Heart left ventricle (tissue), 13 donors: ENCODE measurements around the gene STAG1.

Experiments used
- CTCF ChIP-seq, 12 donors: fragments of 200-600 bp; sonication (generic) in 4 of 12; IDR thresholded peaks; one replicate each; pipeline versions ENCODE4 v1.5.0 to v1.8.0; 2018 to 2022; ENCODE audit warnings: antibody characterized with exemption in 12 of 12, mild to moderate bottlenecking in 5 of 12
- POLR2A ChIP-seq, 2 donors: fragments of 450-650 bp; IDR thresholded peaks; one replicate each; pipeline ENCODE4 v1.6.1; 2017; ENCODE audit warnings: antibody characterized with exemption in 2 of 2, mild to moderate bottlenecking in 2 of 2, moderate library complexity in 2 of 2
- donor health status: ischemic (EF 13 %, LVEDD 7.1; RV severe dilation, severe dysfunction).
- donor health status: DM: no; HTN: yes; CAD: no.
- donor health status: DM: no; HTN: no; CAD: no.
- donor health status: ischemic (EF 25% LVEDD 6.9; RV normal size, moderate dysfunction).
- donor health status: ischemic (EF 25% LVEDD 5.7; RV mildly dilated, moderate dysfunction).
- donor health status: ischemic (EF 35%, LVEDD 5.7; RV mildly dilated, moderate dysfunction).
- donor health status: nonischemic (EF 11% LVEDD 7.7; RV severe dilation, severe dysfunction).
- donor health status: DM: yes; HTN: yes; CAD: no.
- donor health status: PGD.
- donor health status: ischemic (EF 29% LVEDD 5.4; RV normal size, mild dysfunction).
- donor health status: nonischemic (EF 23%, LVEDD 6.1; RV moderate dilation, normal function).

DNA sequence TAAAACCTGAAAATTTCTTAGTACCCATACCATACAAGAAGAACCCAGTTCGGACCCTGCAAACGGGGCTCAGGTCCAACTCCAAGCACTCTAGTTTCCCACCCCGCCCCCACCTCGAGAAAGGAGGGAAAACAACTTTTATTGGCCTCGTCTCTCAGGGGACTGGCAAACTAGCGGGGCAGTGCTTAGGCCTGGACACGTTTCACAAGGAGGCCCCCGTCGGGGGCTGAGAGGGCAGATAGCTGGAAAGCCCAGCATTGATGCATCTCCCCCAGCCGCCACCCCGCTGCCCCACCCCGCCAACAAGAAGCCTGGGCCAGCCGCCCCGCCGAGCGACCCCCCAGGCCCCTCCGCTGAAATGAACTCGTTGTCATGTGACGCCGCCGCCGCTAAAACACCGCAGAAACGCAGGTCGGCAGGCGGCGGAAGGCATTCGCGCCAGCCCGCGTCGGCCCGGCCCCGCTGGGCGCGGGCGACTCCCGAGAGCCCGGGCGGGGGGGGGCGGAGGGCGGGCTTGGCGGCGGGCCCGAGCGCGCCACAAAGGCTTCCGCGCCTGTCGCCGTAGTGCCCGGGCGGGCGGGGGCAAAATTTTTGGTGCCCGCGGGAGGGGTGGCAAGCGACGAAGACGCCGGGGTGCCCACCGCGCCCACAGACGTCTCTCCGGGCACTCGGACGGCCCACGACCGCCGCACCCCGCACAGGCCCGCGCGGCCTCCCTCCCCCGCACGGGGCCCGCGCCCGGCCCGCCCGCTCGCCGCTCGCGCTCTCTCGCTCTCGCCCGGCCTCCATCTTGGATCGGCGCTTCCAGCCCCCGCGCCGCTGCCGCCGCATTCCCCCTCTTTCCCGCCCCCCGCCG lies 634 bp downstream of the STAG1 start:
- TF ChIP-seq CTCF (IDR thresholded peaks at IDR 0.05) (peak in 1 of 12 donors; percentile 6), POLR2A (IDR thresholded peaks at IDR 0.05) (no peak)
